BLaER1 treated with 17β-estradiol and CSF1 and Interleukin-3, amounts not matched to agents 10 nM and 100 nM (cell line): ENCODE data around the gene MYLK4.

Experiments
- H3K27ac ChIP-seq, 11 experiments: shearing (Covaris generic); formaldehyde crosslinking; 2 replicates each; pipeline ENCODE4 v1.8.1; 2022
- H3K27me3 ChIP-seq, 11 experiments: shearing (Covaris generic); formaldehyde crosslinking; 2 replicates each; pipeline ENCODE4 v1.8.1; 2022
- H3K36me3 ChIP-seq, 11 experiments: shearing (Covaris generic); formaldehyde crosslinking; 2 replicates each; pipeline ENCODE4 v1.8.1; 2022
- H3K4me1 ChIP-seq, 10 experiments: shearing (Covaris generic); formaldehyde crosslinking; 2 replicates each; pipeline ENCODE4 v1.8.1; 2022
- H3K4me2 ChIP-seq, 11 experiments: shearing (Covaris generic); formaldehyde crosslinking; 2 replicates each; pipeline ENCODE4 v1.8.1; 2022
- H3K4me3 ChIP-seq, 10 experiments: shearing (Covaris generic); formaldehyde crosslinking; 2 replicates each; pipeline ENCODE4 v1.8.1; 2022
- H3K9ac ChIP-seq, 11 experiments: shearing (Covaris generic); formaldehyde crosslinking; 2 replicates each; pipeline ENCODE4 v1.8.1; 2022
- H3K9me3 ChIP-seq, 11 experiments: shearing (Covaris generic); formaldehyde crosslinking; replicated peaks in 1 of 11; 2 replicates each; pipeline ENCODE4 v1.8.1; 2022
- H4K20me1 ChIP-seq, 11 experiments: shearing (Covaris generic); formaldehyde crosslinking; 2 replicates each; pipeline ENCODE4 v1.8.1; 2022
- Cebpa-rat ChIP-seq, 11 experiments: shearing (Covaris generic); IDR thresholded peaks; 2 replicates each; pipeline ENCODE4 v1.8.1; 2022

MYLK4 gene

GRCh38 chr6:2623295-2623694 is 127.4 kb downstream of the MYLK4 start:
- Histone ChIP-seq H3K27ac (no peak overlapping the region), H3K4me3 (no peak overlapping the region)

GRCh38 chr6:2622671-2623070 is 128.1 kb downstream of the MYLK4 start:
- no peaks in the 10 kb centered on the region for H4K20me1 ChIP-seq
- TF ChIP-seq Cebpa-rat (IDR thresholded peaks at IDR 0.05), result no peak
- H3K27me3 ChIP-seq, result no peaks in the 10 kb centered on the region
- H3K9me3 ChIP-seq, result no peaks in the 10 kb centered on the region
- no peak overlapping the region for H3K9ac ChIP-seq
- H3K36me3 ChIP-seq, result no peaks in the 10 kb centered on the region
- H3K27ac ChIP-seq, result no peak overlapping the region
- H3K4me2 ChIP-seq, result no peak overlapping the region
- H3K4me3 ChIP-seq, result no peak overlapping the region
- H3K4me1 ChIP-seq, result no peaks in the 10 kb centered on the region

More at GRCh38 chr6:2623295-2623694, 127.4 kb downstream of the MYLK4 start:
- Histone ChIP-seq H3K4me1 (no peaks in the 10 kb centered on the region), H3K9me3 (no peaks in the 10 kb centered on the region), H4K20me1 (no peaks in the 10 kb centered on the region), H3K9ac (no peak overlapping the region), H3K36me3 (no peaks in the 10 kb centered on the region), H3K27me3 (no peaks in the 10 kb centered on the region), H3K4me2 (no peak overlapping the region)
- TF ChIP-seq Cebpa-rat (IDR thresholded peaks at IDR 0.05), result no peak

GRCh38 chr6:2619651-2620050 is 131.1 kb downstream of the MYLK4 start:
- no peaks in the 10 kb centered on the region for H3K27me3 ChIP-seq
- no peaks in the 10 kb centered on the region for H3K36me3 ChIP-seq
- TF ChIP-seq Cebpa-rat (IDR thresholded peaks at IDR 0.05), result no peak
- H3K27ac ChIP-seq, result no peak overlapping the region
- no peaks in the 10 kb centered on the region for H3K4me1 ChIP-seq
- H3K9ac ChIP-seq, result no peak overlapping the region
- no peaks in the 10 kb centered on the region for H4K20me1 ChIP-seq
- H3K4me2 ChIP-seq, result no peak overlapping the region
- no peak overlapping the region for H3K4me3 ChIP-seq
- no peaks in the 10 kb centered on the region; a peak in 1 of 22 replicates for H3K9me3 ChIP-seq

- no peak overlapping the region for H3K9ac ChIP-seq
- no peak for TF ChIP-seq Cebpa-rat (IDR thresholded peaks at IDR 0.05)
- no peaks in the 10 kb centered on the region for H4K20me1 ChIP-seq
- H3K27me3 ChIP-seq, result no peaks in the 10 kb centered on the region
- H3K27ac ChIP-seq, result no peak overlapping the region
- H3K4me2 ChIP-seq, result no peak overlapping the region
- H3K36me3 ChIP-seq, result no peaks in the 10 kb centered on the region
- H3K4me3 ChIP-seq, result no peak overlapping the region
- H3K9me3 ChIP-seq, result peaks cover 0 to 7% (median 6%) of the 10 kb centered on the region in 11 experiments; a peak in 11 of 22 replicates
- no peaks in the 10 kb centered on the region for H3K4me1 ChIP-seq
These were observed 133.0 kb downstream of the MYLK4 start for GRCh38 chr6:2617729-2618128.

- Histone ChIP-seq H3K36me3 (no peaks in the 10 kb centered on the region), H4K20me1 (no peaks in the 10 kb centered on the region), H3K27me3 (no peaks in the 10 kb centered on the region), H3K4me3 (no peak overlapping the region), H3K27ac (no peak overlapping the region), H3K9ac (no peak overlapping the region), H3K4me2 (no peak overlapping the region), H3K9me3 (peaks cover 0 to 7% (median 6%) of the 10 kb centered on the region in 11 experiments; a peak in 11 of 22 replicates), H3K4me1 (no peaks in the 10 kb centered on the region)
- TF ChIP-seq Cebpa-rat (IDR thresholded peaks at IDR 0.05), result no peak
These were observed 133.9 kb downstream of the MYLK4 start for GRCh38 chr6:2616811-2617210.

GRCh38 chr6:2615251-2615650 is 135.5 kb downstream of the MYLK4 start:
- Histone ChIP-seq H3K4me1 (no peaks in the 10 kb centered on the region), H3K4me2 (no peak overlapping the region), H3K4me3 (no peak overlapping the region), H3K9me3 (peaks cover 0 to 7% (median 6%) of the 10 kb centered on the region in 11 experiments; a peak in 11 of 22 replicates), H3K36me3 (no peaks in the 10 kb centered on the region), H3K27ac (no peak overlapping the region), H3K27me3 (no peaks in the 10 kb centered on the region), H3K9ac (no peak overlapping the region), H4K20me1 (no peaks in the 10 kb centered on the region)
- no peak for TF ChIP-seq Cebpa-rat (IDR thresholded peaks at IDR 0.05)

- no peaks in the 10 kb centered on the region for H3K4me1 ChIP-seq
- no peak overlapping the region for H3K27ac ChIP-seq
- peaks cover 0 to 7% (median 6%) of the 10 kb centered on the region in 11 experiments; a peak in 11 of 22 replicates for H3K9me3 ChIP-seq
- H4K20me1 ChIP-seq, result no peaks in the 10 kb centered on the region
- H3K36me3 ChIP-seq, result no peaks in the 10 kb centered on the region
- H3K4me3 ChIP-seq, result no peak overlapping the region
- H3K9ac ChIP-seq, result no peak overlapping the region
- H3K4me2 ChIP-seq, result no peak overlapping the region
- no peaks in the 10 kb centered on the region for H3K27me3 ChIP-seq
- no peak for TF ChIP-seq Cebpa-rat (IDR thresholded peaks at IDR 0.05)
These were observed 135.9 kb downstream of the MYLK4 start for GRCh38 chr6:2614846-2615245.

GRCh38 chr6:2614155-2614554 is 136.6 kb downstream of the MYLK4 start:
- H3K27me3 ChIP-seq, result no peaks in the 10 kb centered on the region
- H3K4me1 ChIP-seq, result no peaks in the 10 kb centered on the region
- no peak for TF ChIP-seq Cebpa-rat (IDR thresholded peaks at IDR 0.05)

More at GRCh38 chr6:2614155-2614554, 136.6 kb downstream of the MYLK4 start:
- H3K36me3 ChIP-seq, result no peaks in the 10 kb centered on the region
- no peak overlapping the region for H3K4me3 ChIP-seq
- H3K4me2 ChIP-seq, result no peak overlapping the region
- H3K9me3 ChIP-seq, result peaks cover 0 to 7% (median 6%) of the 10 kb centered on the region in 11 experiments; a peak in 11 of 22 replicates
- H3K27ac ChIP-seq, result no peak overlapping the region
- H4K20me1 ChIP-seq, result no peaks in the 10 kb centered on the region
- no peak overlapping the region for H3K9ac ChIP-seq
